Tibial artery (tissue), 4 donors: ENCODE results near the gene SNRNP48.

ENCODE experiments used
- DNase-seq, 2 donors: peaks; one replicate each; pipeline ENCODE4 v3.0.0-alpha.2; 2019
- H3K27ac ChIP-seq, 2 donors: fragments of 200-600 bp; sonication (generic) in 1 of 2; 1 replicate in 1 of 2; 2 replicates in 1 of 2; pipeline ENCODE4 v1.5.1; 2018 to 2019; ENCODE audit warnings: mild to moderate bottlenecking in 1 of 2
- H3K27me3 ChIP-seq, 2 donors: fragments of 200-600 bp; sonication (generic) in 1 of 2; one replicate each; pipeline versions ENCODE4 v1.5.1 to v1.6.0; 2016 to 2019
- H3K36me3 ChIP-seq, 3 donors: fragments of 200-600 bp; sonication (generic) in 2 of 3; one replicate each; pipeline ENCODE4 v1.5.1; 2016 to 2019; ENCODE audit warnings: mild to moderate bottlenecking in 2 of 3
- H3K4me1 ChIP-seq, 4 donors: fragments of 200-600 bp; sonication (generic) in 2 of 4; 1 replicate in 3 of 4; 2 replicates in 1 of 4; pipeline ENCODE4 v1.5.1; 2016 to 2019
- H3K4me3 ChIP-seq, 2 donors: fragments of 200-600 bp; sonication (generic) in 1 of 2; 1 replicate in 1 of 2; 2 replicates in 1 of 2; pipeline ENCODE4 v1.5.1; 2018 to 2019; ENCODE audit warnings: mild to moderate bottlenecking in 2 of 2
- H3K9me3 ChIP-seq, 3 donors: fragments of 200-600 bp; sonication (generic) in 1 of 3; one replicate each; pipeline ENCODE4 v1.5.1; 2016 to 2019
- intact Hi-C: fragments of 100-400 bp; cut with DNase I; formaldehyde crosslinking; loops from one replicate; pipeline ENCODE4 v1.15.0; 2023; ENCODE audit warnings: low total_unique reads
- TF ChIP-seq, protein P1 (sequence below), 2 experiments: fragments of 200-600 bp in 1 of 2; fragments of 450-650 bp in 1 of 2; IDR thresholded peaks; one replicate each; pipeline ENCODE4 v1.5.1; 2017 to 2019; ENCODE audit warnings: antibody characterized with exemption in 2 of 2, mild to moderate bottlenecking in 1 of 2, moderate library complexity in 1 of 2

SNRNP48 gene

DNA sequence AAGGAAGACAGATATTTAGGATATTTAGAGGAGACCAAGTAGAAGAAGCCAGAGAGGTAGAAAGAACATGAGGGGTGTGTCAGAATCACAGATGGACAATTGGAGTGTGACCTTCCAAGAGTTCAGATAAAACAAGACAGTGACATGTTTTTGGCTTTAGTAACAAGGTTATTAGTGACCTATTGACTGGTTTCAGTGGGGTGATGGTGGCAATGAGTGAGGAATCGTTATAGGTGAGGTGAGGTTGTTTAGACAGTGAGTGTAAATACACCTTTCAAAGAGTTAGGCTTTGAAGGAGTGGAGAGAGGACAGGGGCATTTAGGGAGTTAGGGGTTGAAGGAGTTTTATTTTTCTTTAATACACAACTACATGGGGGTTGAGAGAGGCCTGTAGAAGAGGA lies 3.2 kb downstream of the SNRNP48 start:
- TF ChIP-seq, protein P1, sequence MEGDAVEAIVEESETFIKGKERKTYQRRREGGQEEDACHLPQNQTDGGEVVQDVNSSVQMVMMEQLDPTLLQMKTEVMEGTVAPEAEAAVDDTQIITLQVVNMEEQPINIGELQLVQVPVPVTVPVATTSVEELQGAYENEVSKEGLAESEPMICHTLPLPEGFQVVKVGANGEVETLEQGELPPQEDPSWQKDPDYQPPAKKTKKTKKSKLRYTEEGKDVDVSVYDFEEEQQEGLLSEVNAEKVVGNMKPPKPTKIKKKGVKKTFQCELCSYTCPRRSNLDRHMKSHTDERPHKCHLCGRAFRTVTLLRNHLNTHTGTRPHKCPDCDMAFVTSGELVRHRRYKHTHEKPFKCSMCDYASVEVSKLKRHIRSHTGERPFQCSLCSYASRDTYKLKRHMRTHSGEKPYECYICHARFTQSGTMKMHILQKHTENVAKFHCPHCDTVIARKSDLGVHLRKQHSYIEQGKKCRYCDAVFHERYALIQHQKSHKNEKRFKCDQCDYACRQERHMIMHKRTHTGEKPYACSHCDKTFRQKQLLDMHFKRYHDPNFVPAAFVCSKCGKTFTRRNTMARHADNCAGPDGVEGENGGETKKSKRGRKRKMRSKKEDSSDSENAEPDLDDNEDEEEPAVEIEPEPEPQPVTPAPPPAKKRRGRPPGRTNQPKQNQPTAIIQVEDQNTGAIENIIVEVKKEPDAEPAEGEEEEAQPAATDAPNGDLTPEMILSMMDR (IDR thresholded peaks at IDR 0.05): no peak
- Histone ChIP-seq H3K27me3 (no peaks in the 10 kb centered on the region), H3K27ac (no peak overlapping the region), H3K36me3 (peaks cover 28 to 35% (median 32%) of the 10 kb centered on the region in 3 donors), H3K9me3 (no peaks in the 10 kb centered on the region), H3K4me3 (no peak overlapping the region), H3K4me1 (peaks cover 0 to 31% (median 16%) of the 10 kb centered on the region in 4 donors)
- intact Hi-C loops: no loop called here
- DNase-seq: no peak

GRCh38 chr6:7594579-7595125 lies 4.7 kb downstream of the SNRNP48 start:
- Histone ChIP-seq H3K4me3 (no peak overlapping the region), H3K36me3 (peaks cover 28 to 37% (median 32%) of the 10 kb centered on the region in 3 donors), H3K27ac (no peak overlapping the region), H3K27me3 (no peaks in the 10 kb centered on the region), H3K4me1 (peaks cover 0 to 21% (median 13%) of the 10 kb centered on the region in 4 donors), H3K9me3 (no peaks in the 10 kb centered on the region)
- TF ChIP-seq, protein P1 (IDR thresholded peaks at IDR 0.05): no peak
- DNase-seq: no peak
- intact Hi-C loops: no loop called here

DNA sequence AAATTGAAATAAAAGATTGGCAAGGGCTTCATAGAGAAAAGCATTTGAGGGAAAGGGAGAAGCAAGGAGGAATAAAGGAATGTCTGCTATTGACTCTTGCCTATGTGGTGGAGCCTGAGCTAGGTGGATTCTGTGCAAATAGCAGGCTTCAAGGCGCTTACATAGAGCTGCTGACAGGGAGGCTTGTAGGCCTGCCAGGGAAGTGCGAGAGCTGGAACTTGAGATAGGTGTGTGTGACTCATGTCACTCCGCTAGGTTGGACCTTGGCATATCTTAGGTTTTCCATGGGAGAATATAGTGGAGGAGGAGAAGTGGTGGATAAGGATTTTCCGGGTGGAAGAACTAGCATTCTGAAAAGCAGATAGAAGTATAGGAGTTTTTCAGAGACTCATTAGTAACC lies 14.0 kb downstream of the SNRNP48 start:
- no peaks in the 10 kb centered on the region for H3K27me3 ChIP-seq
- no peaks in the 10 kb centered on the region for H3K4me1 ChIP-seq
- TF ChIP-seq, protein P1 (IDR thresholded peaks at IDR 0.05): no peak
- no peaks in the 10 kb centered on the region for H3K9me3 ChIP-seq
- H3K27ac ChIP-seq: no peak overlapping the region
- intact Hi-C loops: no loop called here
- peaks cover 67 to 81% (median 75%) of the 10 kb centered on the region in 3 donors for H3K36me3 ChIP-seq
- H3K4me3 ChIP-seq: no peak overlapping the region
- no peak for DNase-seq

DNA sequence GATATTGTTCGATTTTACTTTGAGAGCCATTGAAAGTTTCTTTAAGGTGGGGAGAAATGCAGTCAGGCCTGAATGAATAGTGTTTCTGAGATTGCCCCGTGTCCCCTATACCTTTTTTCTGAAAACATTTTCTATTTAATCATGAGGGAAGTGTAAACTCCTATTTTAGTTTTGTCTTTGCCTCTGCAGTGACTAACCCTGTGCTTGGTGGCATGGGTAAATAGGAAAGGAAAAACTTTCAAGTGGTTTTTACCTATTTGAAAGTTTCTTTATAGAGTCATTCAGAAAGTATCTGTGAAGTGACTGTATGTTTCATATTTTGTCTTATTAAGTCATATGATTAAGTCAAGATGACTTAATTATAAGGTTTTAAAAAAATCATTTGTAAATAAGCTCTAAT lies 14.5 kb downstream of the SNRNP48 start:
- intact Hi-C loops: no loop called here

DNA sequence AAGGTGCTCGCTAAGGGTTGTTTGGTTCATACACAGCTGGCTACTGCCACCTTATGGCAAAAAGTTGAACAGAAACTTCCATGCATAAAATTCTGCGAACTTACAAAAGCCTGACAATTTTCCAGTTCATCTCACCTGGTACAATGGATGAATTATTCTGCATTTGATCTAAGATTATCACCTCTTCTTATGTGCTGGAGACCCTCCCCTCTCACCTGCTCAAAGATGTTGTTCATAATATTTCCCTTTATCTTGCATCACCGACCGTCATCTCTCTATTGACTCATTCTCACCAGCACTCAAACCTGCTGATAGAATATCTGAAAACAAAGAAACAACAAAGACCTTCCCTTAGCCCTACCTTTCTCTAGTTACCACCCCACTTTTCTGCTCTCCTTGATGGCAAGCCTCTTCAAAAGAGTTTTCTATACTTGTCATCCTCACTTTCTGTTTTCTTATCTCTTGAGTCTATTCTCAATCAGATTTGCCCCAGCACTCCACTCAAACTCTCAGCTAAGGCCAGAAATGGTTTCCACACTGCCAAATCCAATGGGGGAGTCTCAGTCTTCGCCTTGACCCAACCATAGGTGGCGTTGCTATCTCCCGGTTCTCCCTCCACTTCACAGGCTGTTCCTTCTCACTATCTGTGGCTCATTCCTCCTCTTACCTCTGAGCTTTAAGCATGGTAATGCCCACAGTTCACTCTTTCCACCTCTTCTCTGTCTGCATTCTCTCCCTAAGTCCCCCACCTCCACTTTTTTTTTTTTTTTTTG lies 25.8 kb downstream of the SNRNP48 start:
- TF ChIP-seq, protein P1 (IDR thresholded peaks at IDR 0.05): peak; percentile 68 to 71
- H3K9me3 ChIP-seq: no peaks in the 10 kb centered on the region
- H3K4me1 ChIP-seq: peaks cover 0 to 4% (median 1%) of the 10 kb centered on the region in 4 donors
- DNase-seq: no peak
- no peak overlapping the region for H3K4me3 ChIP-seq
- intact Hi-C loops: loop anchor here (5.0 kb wide), 1 partner anchor 338 kb away; no protein-coding TSS in a partner anchor
- peaks cover 0 to 25% (median 24%) of the 10 kb centered on the region in 3 donors for H3K36me3 ChIP-seq
- no peaks in the 10 kb centered on the region for H3K27me3 ChIP-seq
- H3K27ac ChIP-seq: no peak overlapping the region

More for the DNA sequence above, 14.5 kb downstream of the SNRNP48 start:
- Histone ChIP-seq H3K36me3 (peaks cover 67 to 86% (median 80%) of the 10 kb centered on the region in 3 donors), H3K4me1 (no peaks in the 10 kb centered on the region), H3K9me3 (no peaks in the 10 kb centered on the region), H3K27me3 (no peaks in the 10 kb centered on the region), H3K27ac (no peak overlapping the region), H3K4me3 (no peak overlapping the region)
- DNase-seq: no peak
- TF ChIP-seq, protein P1 (IDR thresholded peaks at IDR 0.05): no peak
